Measurements from ENCODE around the gene KIF24.
"Not testable (repeated sequence)": the region's sequence is repeated elsewhere in the genome, so short reads cannot be mapped to it uniquely, and the experiment has no call there.

Gene KIF24

DNA sequence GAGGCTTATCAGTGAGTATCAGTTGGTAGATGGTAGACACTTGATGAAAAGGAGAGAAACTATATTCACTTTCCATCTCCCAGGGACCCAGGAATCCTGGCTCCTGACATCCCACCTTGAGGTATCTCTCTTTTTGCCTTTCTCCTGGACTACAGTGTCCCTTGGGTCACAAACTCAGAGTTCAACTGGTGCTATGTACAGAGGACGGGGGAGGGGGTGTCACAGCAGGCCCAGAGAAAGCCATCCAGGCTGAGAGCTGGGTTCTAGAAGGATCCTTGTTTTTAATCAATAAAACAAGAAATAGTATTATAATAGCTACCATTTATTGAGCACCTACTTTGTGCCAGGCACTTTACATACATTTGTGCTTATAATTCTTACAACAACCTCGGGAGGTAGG is 37.3 kb upstream of the KIF24 start:
- in situ Hi-C loops (cut with MboI; ENCODE audit: low sequenced_read_pairs): no loop called here

DNA sequence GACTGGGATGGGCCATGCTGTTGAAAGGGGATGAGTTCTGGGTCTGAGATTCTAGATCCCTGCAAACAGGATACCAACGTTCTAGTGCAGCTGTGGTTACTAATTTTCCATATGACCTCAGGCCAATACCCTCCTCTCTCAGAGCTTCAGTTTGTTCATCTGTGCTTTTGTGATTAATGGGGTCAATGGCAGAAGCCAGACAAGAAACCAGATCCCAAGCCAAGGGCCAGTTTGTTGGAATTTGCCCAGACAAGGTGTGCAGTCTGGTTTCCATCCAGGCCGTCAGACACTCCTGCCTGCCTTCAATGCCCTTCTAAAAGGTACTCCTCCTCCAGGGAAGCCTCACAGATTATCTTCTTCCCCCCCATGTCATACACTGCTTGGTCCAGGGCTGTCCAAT is 36.2 kb upstream of the KIF24 start:
- in situ Hi-C loops (cut with MboI; ENCODE audit: low sequenced_read_pairs): no loop called here

GRCh38 chr9:34363619-34364351 is 34.7 kb upstream of the KIF24 start:
- in situ Hi-C loops (cut with MboI; ENCODE audit: low sequenced_read_pairs): no loop called here

GRCh38 chr9:34362614-34363214 is 33.6 kb upstream of the KIF24 start:
- in situ Hi-C loops (cut with MboI; ENCODE audit: low sequenced_read_pairs): no loop called here

- in situ Hi-C loops (cut with MboI; ENCODE audit: low sequenced_read_pairs): not testable (repeated sequence)
These were observed 23.9 kb upstream of the KIF24 start for GRCh38 chr9:34352957-34353356.

DNA sequence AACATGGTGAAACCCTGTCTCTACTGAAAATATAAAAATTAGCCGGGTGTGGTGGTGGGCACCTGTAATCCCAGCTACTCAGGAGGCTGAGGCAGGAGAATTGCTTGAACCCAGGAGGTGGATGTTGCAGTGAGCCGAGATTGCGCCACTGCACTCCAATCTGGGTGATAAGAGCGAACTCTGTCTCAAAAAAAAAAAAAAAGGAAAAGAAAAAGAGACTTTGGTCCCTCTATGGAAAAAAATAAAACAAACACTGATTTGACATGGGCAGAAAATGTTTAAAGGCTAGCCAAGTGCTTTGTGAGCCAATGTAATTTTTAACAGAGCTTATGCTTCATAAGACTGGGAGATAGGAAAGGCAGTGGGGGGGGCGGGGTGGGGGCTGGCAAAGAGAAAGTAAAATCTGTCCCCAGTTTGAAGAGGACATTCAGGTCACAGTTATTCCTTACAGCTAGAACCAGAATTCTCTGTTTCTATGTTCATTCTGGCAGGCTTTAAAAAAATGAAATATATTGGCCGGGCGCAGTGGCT is 23.1 kb upstream of the KIF24 start:
- in situ Hi-C loops (cut with MboI; ENCODE audit: low sequenced_read_pairs): not testable (repeated sequence)

DNA sequence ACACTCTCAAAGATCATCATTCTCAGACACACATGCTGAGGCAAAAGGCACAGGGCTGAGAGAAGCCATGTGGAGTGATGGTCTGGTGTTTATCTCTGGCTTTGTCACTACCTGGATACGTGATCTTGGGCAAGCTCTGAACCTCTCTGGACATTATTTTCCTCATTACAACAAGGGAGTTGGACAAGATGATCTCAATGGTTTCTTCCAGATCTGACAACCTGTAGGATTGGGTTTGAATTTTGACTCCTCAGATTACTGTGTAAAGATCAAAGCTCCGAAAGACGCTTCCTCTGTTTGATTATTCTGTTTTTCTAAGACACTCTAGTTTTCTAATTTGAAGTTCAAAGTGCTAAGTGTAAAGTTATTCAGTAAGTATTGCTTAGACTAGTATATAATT is 20.3 kb upstream of the KIF24 start:
- in situ Hi-C loops (cut with MboI; ENCODE audit: low sequenced_read_pairs): no loop called here

- in situ Hi-C loops (cut with MboI; ENCODE audit: low sequenced_read_pairs): no loop called here
These were observed 18.7 kb upstream of the KIF24 start for GRCh38 chr9:34347800-34348158.

GRCh38 chr9:34346873-34347799 is 18.1 kb upstream of the KIF24 start:
- in situ Hi-C loops (cut with MboI; ENCODE audit: low sequenced_read_pairs): no loop called here

DNA sequence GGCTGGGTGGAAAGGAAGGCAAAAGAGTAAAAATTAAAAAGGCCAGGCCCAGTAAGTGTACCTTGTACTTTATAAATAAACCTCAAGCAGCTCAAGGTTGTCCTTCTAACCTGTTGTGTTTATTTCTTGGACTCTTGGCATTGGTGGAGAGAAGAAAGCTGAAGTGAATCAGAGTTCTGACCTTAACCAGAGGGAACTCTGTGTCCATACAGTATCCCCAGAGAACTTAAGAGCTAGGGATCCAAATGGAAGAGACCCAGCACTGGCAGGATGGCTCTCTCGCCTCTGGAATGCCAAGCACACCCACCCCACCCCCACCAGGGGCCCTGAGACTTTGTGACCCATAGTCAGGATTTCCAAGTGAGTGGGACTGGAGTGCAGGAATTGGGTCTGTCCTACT is 14.5 kb upstream of the KIF24 start:
- in situ Hi-C loops (cut with MboI; ENCODE audit: low sequenced_read_pairs): no loop called here

- in situ Hi-C loops (cut with MboI; ENCODE audit: low sequenced_read_pairs): no loop called here
These were observed 14.0 kb upstream of the KIF24 start for GRCh38 chr9:34343090-34343489.

DNA sequence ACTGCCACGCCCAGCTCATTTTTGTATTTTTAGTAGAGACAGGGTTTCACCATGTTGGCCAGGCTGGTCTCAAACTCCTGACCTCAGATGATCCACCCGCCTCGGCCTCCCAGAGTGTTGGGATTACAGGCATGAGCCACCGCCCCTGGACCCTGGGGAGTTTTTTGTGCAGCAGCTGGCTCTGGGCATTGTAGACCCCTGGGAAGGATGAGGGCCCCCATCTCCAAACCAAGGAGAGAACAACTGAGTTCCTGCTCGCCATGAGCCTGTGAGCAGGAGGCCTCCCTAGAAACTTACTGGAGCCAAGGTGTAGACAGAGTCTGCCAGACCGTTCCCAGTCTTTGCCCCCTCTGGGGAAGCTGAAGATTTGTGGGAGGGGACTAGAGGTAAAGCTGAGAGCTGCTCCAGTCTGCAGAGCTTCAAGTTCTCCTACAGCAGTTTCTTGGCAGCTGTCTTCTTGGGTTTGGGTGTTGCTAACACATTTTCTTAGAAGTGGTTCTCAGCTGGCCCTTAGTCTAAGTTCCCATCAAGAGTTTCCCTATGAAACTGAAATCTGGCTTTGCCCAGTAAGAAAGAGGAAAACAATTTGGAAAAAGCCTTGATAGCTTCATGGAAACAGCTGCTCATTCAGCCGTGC is 12.7 kb upstream of the KIF24 start:
- in situ Hi-C loops (cut with MboI; ENCODE audit: low sequenced_read_pairs): no loop called here

DNA sequence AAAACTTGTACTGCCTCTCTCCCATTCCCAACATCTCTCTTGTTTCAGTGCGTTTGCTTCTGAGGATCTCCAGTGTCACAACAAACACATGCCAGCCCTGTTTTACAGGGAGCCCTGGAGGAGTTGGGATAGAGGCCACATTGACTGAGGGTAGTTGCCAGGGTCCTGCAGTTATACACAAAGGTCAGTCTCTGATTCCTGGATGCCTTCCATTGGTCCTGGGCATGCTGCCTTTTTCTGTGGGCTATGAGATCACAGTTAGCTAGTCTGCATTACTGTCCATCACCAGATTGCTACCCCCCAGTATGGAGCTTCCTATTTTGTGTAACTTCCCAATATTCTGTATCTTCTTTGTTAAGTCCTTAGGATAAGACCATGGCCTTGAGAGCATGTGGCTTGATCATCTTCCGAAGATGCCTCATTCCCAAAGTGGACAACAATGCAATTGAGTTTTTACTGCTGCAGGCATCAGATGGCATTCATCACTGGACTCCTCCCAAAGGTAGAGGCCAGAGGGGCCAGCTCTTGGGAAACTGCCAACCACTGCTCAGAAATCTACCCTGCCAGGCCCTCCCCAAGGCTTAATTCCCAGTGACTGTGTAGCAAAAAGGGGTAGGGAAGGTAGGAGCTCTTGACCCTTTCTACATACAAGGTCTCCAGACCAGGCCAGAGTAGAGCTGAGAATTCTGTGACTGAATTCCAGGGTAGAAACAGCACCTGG is 9.8 kb upstream of the KIF24 start:
- in situ Hi-C loops (cut with MboI; ENCODE audit: low sequenced_read_pairs): no loop called here

GRCh38 chr9:34338079-34338478 is 9.0 kb upstream of the KIF24 start:
- in situ Hi-C loops (cut with MboI; ENCODE audit: low sequenced_read_pairs): not testable (repeated sequence)

DNA sequence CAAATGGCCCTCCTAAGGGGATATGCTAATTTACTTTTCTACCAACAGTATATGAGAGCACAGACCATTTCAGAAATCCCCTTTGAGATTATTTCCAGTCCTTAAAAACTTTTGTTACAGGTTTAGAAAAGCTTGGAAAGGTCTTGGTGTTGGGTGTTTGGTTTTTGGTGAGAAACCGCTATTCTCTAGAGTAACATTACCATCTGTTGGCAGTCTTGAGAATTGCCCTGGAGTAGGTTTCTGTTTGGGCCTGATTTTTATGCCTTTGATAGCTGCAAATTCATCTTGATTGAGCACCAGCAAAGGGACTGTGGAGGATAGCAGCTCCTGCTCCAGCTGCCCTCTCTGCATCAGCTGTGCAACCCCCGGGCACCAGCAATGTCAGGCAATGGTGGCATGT is 8.3 kb upstream of the KIF24 start:
- in situ Hi-C loops (cut with MboI; ENCODE audit: low sequenced_read_pairs): no loop called here

DNA sequence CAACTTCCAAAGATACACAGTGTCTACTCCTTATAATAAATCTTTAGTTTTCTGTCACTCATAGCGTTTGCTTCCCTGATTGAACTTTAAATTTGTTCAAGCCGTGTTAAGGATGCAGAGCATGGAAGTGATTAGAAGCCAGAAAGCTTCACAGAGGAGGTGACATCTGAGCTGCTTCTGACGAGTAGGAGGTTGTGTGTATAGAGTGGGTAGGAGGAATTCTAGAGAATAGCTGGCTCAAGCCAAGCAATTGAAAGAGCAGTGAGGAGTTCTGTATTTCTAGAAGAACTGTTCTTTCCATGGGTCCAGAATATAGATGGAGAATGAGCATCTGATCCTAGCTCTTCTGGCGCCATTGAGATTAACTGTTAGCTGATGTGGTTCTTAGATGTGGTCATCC is 6.3 kb upstream of the KIF24 start:
- in situ Hi-C loops (cut with MboI; ENCODE audit: low sequenced_read_pairs): no loop called here

DNA sequence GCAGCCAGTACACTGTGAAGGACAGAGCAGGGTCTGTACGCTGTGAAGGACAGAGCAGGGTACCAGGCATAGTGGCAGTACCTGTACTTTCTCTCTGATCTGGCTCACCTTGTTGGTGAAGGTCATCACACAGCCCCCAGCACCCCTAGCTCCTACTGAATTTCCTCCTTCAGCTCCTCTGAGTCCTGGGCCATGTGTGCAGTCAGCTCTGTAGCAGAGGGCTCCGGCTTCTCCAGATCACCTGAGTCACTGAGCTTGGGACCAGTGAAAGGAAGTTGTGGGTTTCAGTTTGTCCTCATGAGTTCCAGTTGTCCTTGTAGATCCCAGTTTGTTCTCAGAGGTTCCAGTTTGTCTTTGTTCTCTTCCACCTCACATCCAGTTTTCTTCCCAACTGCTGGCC is 5.8 kb upstream of the KIF24 start:
- in situ Hi-C loops (cut with MboI; ENCODE audit: low sequenced_read_pairs): no loop called here

- in situ Hi-C loops (cut with MboI; ENCODE audit: low sequenced_read_pairs): no loop called here
These were observed 5.3 kb upstream of the KIF24 start for GRCh38 chr9:34334337-34334824.

DNA sequence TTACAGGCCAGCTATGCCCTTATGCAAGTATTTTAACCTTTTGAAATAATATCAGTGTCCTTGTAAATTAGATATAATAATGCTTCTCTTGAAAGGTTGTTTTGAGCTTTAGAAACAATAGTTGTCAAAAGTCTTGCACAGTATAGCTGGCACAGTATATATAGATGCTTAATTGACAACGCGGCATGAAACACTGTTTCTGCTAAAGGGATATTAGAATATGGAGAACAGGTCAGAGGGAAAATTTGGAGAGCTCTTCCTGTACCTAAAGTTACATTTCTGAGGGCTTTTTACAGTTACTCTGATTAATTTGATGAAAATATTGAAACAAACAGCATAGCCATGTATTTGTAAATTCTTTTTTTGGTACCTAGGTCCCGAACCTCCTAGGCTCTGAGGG is 4.8 kb upstream of the KIF24 start:
- in situ Hi-C loops (cut with MboI; ENCODE audit: low sequenced_read_pairs): no loop called here

Data from hTERT RPE-1 (cell line).